HG03575 (cell line): Measurements from ENCODE around the gene SPATS2L.
A peak's percentile ranks its signal among the peaks of the same experiment; 100 is the strongest.

Experiments
- ATAC-seq: cut with Tn5 transposase; IDR thresholded peaks from one replicate; pipeline ENCODE4 v1.9.1; 2021; ENCODE audit not compliant: unreplicated experiment, insufficient number of reproducible peaks, low FRiP score; ENCODE audit errors: extremely low read depth

The SPATS2L gene

GRCh38 chr2:200362202-200362917 lies 55.9 kb downstream of the SPATS2L start:
- ATAC-seq: no peak

GRCh38 chr2:200363279-200363678 lies 56.8 kb downstream of the SPATS2L start:
- no peak for ATAC-seq

- ATAC-seq: no peak
Measured at GRCh38 chr2:200364142-200364541, 57.6 kb downstream of the SPATS2L start.

- ATAC-seq: no peak
Measured at GRCh38 chr2:200364620-200365019, 58.1 kb downstream of the SPATS2L start.

GRCh38 chr2:200365209-200365608 lies 58.7 kb downstream of the SPATS2L start:
- ATAC-seq: no peak

- no peak for ATAC-seq
Measured at GRCh38 chr2:200367155-200367554, 60.7 kb downstream of the SPATS2L start.

- no peak for ATAC-seq
Measured at GRCh38 chr2:200369886-200370285, 63.4 kb downstream of the SPATS2L start.

- peak; percentile 31 for ATAC-seq
Measured at GRCh38 chr2:200373231-200373630, 66.7 kb downstream of the SPATS2L start.

GRCh38 chr2:200373973-200374416 lies 67.5 kb downstream of the SPATS2L start:
- peak; percentile 85 for ATAC-seq

- ATAC-seq: no peak
Measured at GRCh38 chr2:200376513-200377354, 70.2 kb downstream of the SPATS2L start.

- no peak for ATAC-seq
Measured at GRCh38 chr2:200377355-200378336, 71.2 kb downstream of the SPATS2L start.

GRCh38 chr2:200378652-200379290 lies 72.3 kb downstream of the SPATS2L start:
- no peak for ATAC-seq

- ATAC-seq: no peak
Measured at GRCh38 chr2:200379481-200380090, 73.1 kb downstream of the SPATS2L start.

- ATAC-seq: no peak
Measured at GRCh38 chr2:200380091-200380561, 73.6 kb downstream of the SPATS2L start.

- ATAC-seq: no peak
Measured at GRCh38 chr2:200380833-200381542, 74.5 kb downstream of the SPATS2L start.

- no peak for ATAC-seq
Measured at GRCh38 chr2:200382874-200383273, 76.4 kb downstream of the SPATS2L start.

GRCh38 chr2:200383380-200384110 lies 77.1 kb downstream of the SPATS2L start:
- peak; percentile 57 for ATAC-seq
